ENCODE data around the gene CFD.

DNA sequence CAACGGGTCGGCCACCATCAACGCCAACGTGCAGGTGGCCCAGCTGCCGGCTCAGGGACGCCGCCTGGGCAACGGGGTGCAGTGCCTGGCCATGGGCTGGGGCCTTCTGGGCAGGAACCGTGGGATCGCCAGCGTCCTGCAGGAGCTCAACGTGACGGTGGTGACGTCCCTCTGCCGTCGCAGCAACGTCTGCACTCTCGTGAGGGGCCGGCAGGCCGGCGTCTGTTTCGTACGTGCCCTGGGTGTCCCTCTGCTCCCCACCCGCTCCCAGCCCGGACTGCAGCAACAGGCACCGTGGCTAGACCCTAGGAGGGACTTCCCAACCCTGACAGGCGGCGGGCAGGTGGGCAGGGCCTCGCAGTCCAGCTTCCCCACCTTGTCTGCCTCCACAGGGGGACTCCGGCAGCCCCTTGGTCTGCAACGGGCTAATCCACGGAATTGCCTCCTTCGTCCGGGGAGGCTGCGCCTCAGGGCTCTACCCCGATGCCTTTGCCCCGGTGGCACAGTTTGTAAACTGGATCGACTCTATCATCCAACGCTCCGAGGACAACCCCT lies 3.8 kb upstream of the CFD start:
- TF ChIP-seq, protein P1, sequence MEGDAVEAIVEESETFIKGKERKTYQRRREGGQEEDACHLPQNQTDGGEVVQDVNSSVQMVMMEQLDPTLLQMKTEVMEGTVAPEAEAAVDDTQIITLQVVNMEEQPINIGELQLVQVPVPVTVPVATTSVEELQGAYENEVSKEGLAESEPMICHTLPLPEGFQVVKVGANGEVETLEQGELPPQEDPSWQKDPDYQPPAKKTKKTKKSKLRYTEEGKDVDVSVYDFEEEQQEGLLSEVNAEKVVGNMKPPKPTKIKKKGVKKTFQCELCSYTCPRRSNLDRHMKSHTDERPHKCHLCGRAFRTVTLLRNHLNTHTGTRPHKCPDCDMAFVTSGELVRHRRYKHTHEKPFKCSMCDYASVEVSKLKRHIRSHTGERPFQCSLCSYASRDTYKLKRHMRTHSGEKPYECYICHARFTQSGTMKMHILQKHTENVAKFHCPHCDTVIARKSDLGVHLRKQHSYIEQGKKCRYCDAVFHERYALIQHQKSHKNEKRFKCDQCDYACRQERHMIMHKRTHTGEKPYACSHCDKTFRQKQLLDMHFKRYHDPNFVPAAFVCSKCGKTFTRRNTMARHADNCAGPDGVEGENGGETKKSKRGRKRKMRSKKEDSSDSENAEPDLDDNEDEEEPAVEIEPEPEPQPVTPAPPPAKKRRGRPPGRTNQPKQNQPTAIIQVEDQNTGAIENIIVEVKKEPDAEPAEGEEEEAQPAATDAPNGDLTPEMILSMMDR (IDR thresholded peaks at IDR 0.05), result no peak
- TF ChIP-seq POLR2A (IDR thresholded peaks at IDR 0.05), result no peak

All from ovary (tissue), 3 donors.